ENCODE results near the gene BANF1.
A peak's percentile ranks its signal among the peaks of the same experiment; 100 is the strongest.
"Not testable (repeated sequence)": the region's sequence is repeated elsewhere in the genome, so short reads cannot be mapped to it uniquely, and the experiment has no call there.

The BANF1 gene

GRCh38 chr11:65978391-65979238 lies 23.7 kb upstream of the BANF1 start:
- DNase-seq (ENCODE audit: low spot score), result no peak

- no peak for DNase-seq (ENCODE audit: low spot score)
Observed at GRCh38 chr11:65979261-65979759, 23.0 kb upstream of the BANF1 start.

GRCh38 chr11:65981101-65981740 lies 21.1 kb upstream of the BANF1 start:
- no peak for DNase-seq (ENCODE audit: low spot score)

GRCh38 chr11:65981972-65982823 lies 20.1 kb upstream of the BANF1 start:
- no peak for DNase-seq (ENCODE audit: low spot score)

GRCh38 chr11:65982824-65983588 lies 19.3 kb upstream of the BANF1 start:
- DNase-seq (ENCODE audit: low spot score), result no peak

GRCh38 chr11:65983589-65983987 lies 18.7 kb upstream of the BANF1 start:
- DNase-seq (ENCODE audit: low spot score), result no peak

GRCh38 chr11:65987336-65987735 lies 15.0 kb upstream of the BANF1 start:
- DNase-seq (ENCODE audit: low spot score), result no peak

GRCh38 chr11:65988791-65989592 lies 13.3 kb upstream of the BANF1 start:
- peak; percentile 97 for DNase-seq (ENCODE audit: low spot score)

GRCh38 chr11:65992056-65992455 lies 10.2 kb upstream of the BANF1 start:
- DNase-seq (ENCODE audit: low spot score), result no peak

- no peak for DNase-seq (ENCODE audit: low spot score)
Observed at GRCh38 chr11:65997286-65997685, 5.0 kb upstream of the BANF1 start.

GRCh38 chr11:66002648-66003225 lies 434 bp downstream of the BANF1 start:
- no peak for DNase-seq (ENCODE audit: low spot score)

- no peak for DNase-seq (ENCODE audit: low spot score)
Observed at GRCh38 chr11:66003291-66003690, 988 bp downstream of the BANF1 start.

GRCh38 chr11:66004186-66004585 lies 1.9 kb downstream of the BANF1 start:
- no peak for DNase-seq (ENCODE audit: low spot score)

GRCh38 chr11:66006134-66006890 lies 4.0 kb downstream of the BANF1 start:
- no peak for DNase-seq (ENCODE audit: low spot score)

- DNase-seq (ENCODE audit: low spot score), result no peak
Observed at GRCh38 chr11:66006891-66007176, 4.5 kb downstream of the BANF1 start.

- no peak for DNase-seq (ENCODE audit: low spot score)
Observed at GRCh38 chr11:66007201-66007634, 4.9 kb downstream of the BANF1 start.

GRCh38 chr11:66008095-66008467 lies 5.8 kb downstream of the BANF1 start:
- no peak for DNase-seq (ENCODE audit: low spot score)

GRCh38 chr11:66008468-66009101 lies 6.3 kb downstream of the BANF1 start:
- no peak for DNase-seq (ENCODE audit: low spot score)

GRCh38 chr11:66010036-66010435 lies 7.7 kb downstream of the BANF1 start:
- DNase-seq (ENCODE audit: low spot score), result not testable (repeated sequence)

All from hematopoietic multipotent progenitor cell treated with erythropoietin and hydrocortisone succinate and interleukin-3 and kit ligand, for 17 days (in vitro differentiated cells).